CD8-positive, alpha-beta memory T cell (primary cell): ENCODE data around the gene USP9Y. TPM values are rescaled to one million over a fixed set of nuclear protein-coding genes. Genes with fewer than 3 reads are reported as not detected.
A peak's percentile ranks its signal among the peaks of the same experiment; 100 is the strongest.
"Not testable (repeated sequence)": the region's sequence is repeated elsewhere in the genome, so short reads cannot be mapped to it uniquely, and the experiment has no call there.

Experiments used
- CTCF ChIA-PET: fragments of 350-600 bp; sonication (Branson Sonifier 250); formaldehyde crosslinking; loops from one replicate; lab custom pipeline; 2021; ENCODE audit warnings: antibody characterized with exemption; lab: Charles Lee
- POLR2A ChIA-PET: fragments of 350-600 bp; sonication (Branson Sonifier 250); formaldehyde crosslinking; loops from one replicate; lab custom pipeline; 2021; ENCODE audit warnings: antibody characterized with exemption; lab: Charles Lee
- DNase-seq, 5 donors: peaks; one replicate each; pipeline versions ENCODE4 v3.0.0 to v3.0.0-alpha.2; 2020 to 2022; ENCODE audit warnings: mixed read lengths in 1 of 5
- H3K27ac ChIP-seq: one replicate; pipeline ENCODE4 v1.7.0; 2013; ENCODE audit warnings: low read depth, mild to moderate bottlenecking, low read length, moderate library complexity
- H3K27me3 ChIP-seq: 2 replicates; pipeline ENCODE4 v1.7.0; 2013; ENCODE audit warnings: low read length, mild to moderate bottlenecking; ENCODE audit not compliant: insufficient read depth, poor library complexity, severe bottlenecking
- H3K36me3 ChIP-seq: 2 replicates; pipeline ENCODE4 v1.7.0; 2013; ENCODE audit warnings: mild to moderate bottlenecking, low read length, moderate library complexity; ENCODE audit not compliant: insufficient read depth
- H3K4me1 ChIP-seq: 2 replicates; pipeline ENCODE4 v1.7.0; 2013; ENCODE audit warnings: mild to moderate bottlenecking, low read length, moderate library complexity; ENCODE audit not compliant: insufficient read depth
- H3K4me3 ChIP-seq: 2 replicates; pipeline ENCODE4 v1.7.0; 2013; ENCODE audit warnings: mild to moderate bottlenecking, low read length
- H3K9me3 ChIP-seq: 2 replicates; pipeline ENCODE4 v1.7.0; 2013; ENCODE audit warnings: mild to moderate bottlenecking, low read length
- H3K27ac Mint-ChIP-seq, 8 donors: one replicate each; pipeline ENCODE4 v1.8.0; 2020 to 2021; ENCODE audit warnings: mixed read lengths in 8 of 8, mild to moderate bottlenecking in 6 of 8, inconsistent platforms in 3 of 8, moderate library complexity in 3 of 8
- H3K27me3 Mint-ChIP-seq, 2 donors: one replicate each; pipeline ENCODE4 v1.8.0; 2020 to 2021; ENCODE audit warnings: mixed read lengths in 2 of 2, mild to moderate bottlenecking in 1 of 2, moderate library complexity in 1 of 2
- H3K36me3 Mint-ChIP-seq, 3 donors: one replicate each; pipeline ENCODE4 v1.8.0; 2020 to 2021; ENCODE audit warnings: mixed read lengths in 3 of 3, inconsistent platforms in 1 of 3, mild to moderate bottlenecking in 1 of 3
- H3K4me1 Mint-ChIP-seq, 3 donors: one replicate each; pipeline ENCODE4 v1.8.0; 2020 to 2021; ENCODE audit warnings: mixed read lengths in 3 of 3, inconsistent platforms in 1 of 3, mild to moderate bottlenecking in 1 of 3
- H3K4me3 Mint-ChIP-seq, 7 donors: one replicate each; pipeline ENCODE4 v1.8.0; 2020 to 2021; ENCODE audit warnings: mixed read lengths in 7 of 7, mild to moderate bottlenecking in 6 of 7, moderate library complexity in 4 of 7, inconsistent platforms in 2 of 7
- H3K9me3 Mint-ChIP-seq, 5 donors: one replicate each; pipeline ENCODE4 v1.8.0; 2020 to 2022; ENCODE audit warnings: mixed read lengths in 5 of 5, mild to moderate bottlenecking in 3 of 5, moderate library complexity in 2 of 5, inconsistent platforms in 1 of 5
- polyA plus RNA-seq: library from polyadenylated mRNA; unstranded; fragments of 300-500 nt; fragmentation: Illumina TruSeq; gene quantifications from one replicate; pipeline ENCODE4 v1.2.3, GENCODE V29; 2021
- total RNA-seq, 2 experiments: library from RNA; stranded (reverse); gene quantifications; one replicate each; pipeline ENCODE4 v1.2.3, GENCODE V29; 2021

Gene USP9Y
- 10 to 100 TPM; 13.0 to 15.0 TPM for total RNA-seq
- polyA plus RNA-seq: not detected

DNA sequence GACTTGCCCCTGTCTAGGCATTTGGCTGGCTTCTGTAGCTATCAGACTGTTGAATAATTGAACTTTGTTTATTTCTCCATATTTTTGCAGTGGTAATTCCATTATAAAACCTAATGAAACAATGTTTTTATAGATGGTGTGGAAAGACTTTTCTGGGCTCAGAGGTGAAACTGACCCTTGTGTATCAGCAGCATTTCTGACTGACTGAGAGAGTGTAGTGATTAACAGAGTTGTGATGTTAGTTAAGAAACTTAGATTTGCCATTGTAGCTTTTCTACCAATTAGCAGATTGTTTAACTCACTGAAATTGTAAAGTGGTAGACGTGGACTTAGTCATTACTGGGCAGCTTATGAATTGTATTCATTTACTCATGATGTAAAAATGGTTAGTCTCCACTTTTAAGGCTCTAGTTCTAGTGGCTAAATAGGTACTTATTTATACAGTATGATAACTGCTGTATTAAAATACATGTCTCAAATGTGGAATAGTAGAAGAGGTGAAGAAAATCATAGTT lies at the start of gene USP9Y:
Gene USP9Y (plus strand): TSS at position 51 of the 515 bp plus-strand sequence. CDS start 8,217 bp downstream, outside the sequence.
- Histone ChIP-seq H3K9me3 (no peaks in the 10 kb centered on the region), H3K27me3 (no peaks in the 10 kb centered on the region), H3K27ac (no peak within 1 kb of the TSS), H3K36me3 (no peaks in the 10 kb centered on the region), H3K4me1 (no peaks in the 10 kb centered on the region), H3K4me3 (no peak within 1 kb of the TSS)
- POLR2A ChIA-PET: no interaction called here
- H3K27ac Mint-ChIP-seq: peak within 1 kb of the TSS in 1 of 8 donors; percentile 53
- no peak within 1 kb of the TSS for H3K4me3 Mint-ChIP-seq
- CTCF ChIA-PET: no interaction called here
- H3K9me3 Mint-ChIP-seq: no peaks in the 10 kb centered on the region
- H3K4me1 Mint-ChIP-seq: peaks cover 0 to 26% (median 0%) of the 10 kb centered on the region in 3 donors
- no peaks in the 10 kb centered on the region for H3K27me3 Mint-ChIP-seq
- no peak for DNase-seq
- H3K36me3 Mint-ChIP-seq: peaks cover 0 to 62% (median 0%) of the 10 kb centered on the region in 3 donors

DNA sequence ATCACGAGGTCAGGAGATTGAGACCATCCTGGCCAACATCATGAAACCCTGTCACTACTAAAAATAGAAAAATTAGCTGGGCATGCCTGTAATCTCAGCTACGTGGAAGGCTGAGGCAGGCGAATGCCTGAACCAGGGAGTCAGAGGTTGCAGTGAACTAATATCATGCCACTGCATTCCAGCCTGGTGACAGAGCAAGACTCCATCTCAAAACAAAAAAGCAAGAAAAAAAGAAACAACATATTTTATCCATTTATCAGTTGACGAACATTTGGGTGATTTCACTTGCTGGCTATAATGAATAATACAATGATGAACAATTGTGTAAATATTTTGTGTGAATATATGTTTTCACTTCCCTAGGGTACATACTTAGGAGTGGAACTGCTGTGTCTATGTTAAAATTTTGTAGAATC lies 49.4 kb upstream of the USP9Y start:
- CTCF ChIA-PET: no interaction called here
- no peaks in the 10 kb centered on the region for H3K4me1 ChIP-seq
- no peak overlapping the region for H3K4me3 Mint-ChIP-seq
- POLR2A ChIA-PET: no interaction called here
- H3K4me3 ChIP-seq: no peak overlapping the region
- no peaks in the 10 kb centered on the region for H3K36me3 Mint-ChIP-seq
- no peak for DNase-seq
- H3K9me3 ChIP-seq: no peaks in the 10 kb centered on the region
- H3K9me3 Mint-ChIP-seq: no peaks in the 10 kb centered on the region
- H3K27ac Mint-ChIP-seq: no peak overlapping the region
- H3K27me3 ChIP-seq: no peaks in the 10 kb centered on the region
- H3K27ac ChIP-seq: no peak overlapping the region
- no peaks in the 10 kb centered on the region for H3K27me3 Mint-ChIP-seq
- no peaks in the 10 kb centered on the region for H3K4me1 Mint-ChIP-seq
- no peaks in the 10 kb centered on the region for H3K36me3 ChIP-seq

DNA sequence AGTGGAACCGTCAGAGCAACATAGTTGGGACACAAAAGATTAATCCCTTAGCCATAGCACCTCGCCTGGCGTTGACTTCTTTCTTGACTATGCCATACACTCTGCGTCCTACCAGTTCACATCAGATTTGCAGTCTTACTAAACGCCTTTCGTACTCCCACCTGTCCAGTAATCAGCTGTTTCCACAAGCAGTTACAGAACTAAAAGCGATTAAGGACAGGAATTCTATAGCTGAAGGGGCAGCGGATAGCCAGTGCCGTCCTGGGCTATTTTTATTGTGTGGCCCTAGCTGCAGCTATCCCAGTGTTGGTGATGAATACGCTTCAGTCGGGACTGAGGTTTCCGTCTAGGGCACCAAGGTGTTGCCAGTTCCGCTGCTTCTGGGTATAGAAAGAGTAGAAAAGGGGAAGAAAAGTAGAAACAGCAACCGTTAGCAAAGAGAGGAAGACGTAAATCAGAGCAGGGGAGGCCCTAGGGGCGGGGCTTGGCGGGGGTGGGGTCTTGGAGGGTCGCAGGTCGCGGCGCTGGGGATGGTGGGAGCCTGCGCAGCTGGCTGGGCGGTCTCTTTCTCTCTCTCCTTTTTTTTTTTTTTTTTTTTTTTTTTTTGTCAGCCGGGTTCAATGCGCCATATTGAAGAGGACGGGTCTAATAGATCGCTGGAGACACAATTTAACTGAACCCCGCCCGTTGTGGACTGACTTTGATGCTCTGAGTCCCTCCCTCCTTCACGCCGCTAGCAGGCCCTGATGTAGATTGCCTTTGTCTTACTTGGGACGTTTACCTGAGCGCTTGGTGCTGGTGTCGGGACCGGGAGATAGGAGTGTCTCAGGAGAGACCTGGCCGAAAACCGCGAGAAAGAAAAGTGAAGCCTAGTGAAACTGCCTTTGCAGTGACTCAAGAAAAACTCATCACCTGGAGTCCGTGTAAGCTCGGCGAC lies 39.0 kb upstream of the USP9Y start:
- peak in 3 of 5 donors; percentile 71 to 88 (median 77) for DNase-seq
- H3K27ac ChIP-seq: peak overlapping the region; percentile 86
- H3K4me1 ChIP-seq: peaks cover 19% of the 10 kb centered on the region
- POLR2A ChIA-PET: interaction anchor here (0.6 to 1.4 kb wide), 8 partner anchors 9 to 1679 kb away, joined by 3 to 14 read pairs (median 4); partner anchors contain the start of gene UTY
- H3K27ac Mint-ChIP-seq: peak overlapping the region in 2 of 8 donors; percentile 93 to 98
- H3K4me3 ChIP-seq: peak overlapping the region; percentile 84
- H3K9me3 ChIP-seq: no peaks in the 10 kb centered on the region
- no peaks in the 10 kb centered on the region for H3K27me3 ChIP-seq
- no peaks in the 10 kb centered on the region for H3K9me3 Mint-ChIP-seq
- peak overlapping the region in 2 of 7 donors; percentile 93 to 99 for H3K4me3 Mint-ChIP-seq
- no peaks in the 10 kb centered on the region for H3K36me3 ChIP-seq
- peaks cover 0 to 37% (median 0%) of the 10 kb centered on the region in 3 donors for H3K36me3 Mint-ChIP-seq
- no peaks in the 10 kb centered on the region for H3K27me3 Mint-ChIP-seq
- H3K4me1 Mint-ChIP-seq: peaks cover 0 to 41% (median 0%) of the 10 kb centered on the region in 3 donors
- CTCF ChIA-PET: no interaction called here

DNA sequence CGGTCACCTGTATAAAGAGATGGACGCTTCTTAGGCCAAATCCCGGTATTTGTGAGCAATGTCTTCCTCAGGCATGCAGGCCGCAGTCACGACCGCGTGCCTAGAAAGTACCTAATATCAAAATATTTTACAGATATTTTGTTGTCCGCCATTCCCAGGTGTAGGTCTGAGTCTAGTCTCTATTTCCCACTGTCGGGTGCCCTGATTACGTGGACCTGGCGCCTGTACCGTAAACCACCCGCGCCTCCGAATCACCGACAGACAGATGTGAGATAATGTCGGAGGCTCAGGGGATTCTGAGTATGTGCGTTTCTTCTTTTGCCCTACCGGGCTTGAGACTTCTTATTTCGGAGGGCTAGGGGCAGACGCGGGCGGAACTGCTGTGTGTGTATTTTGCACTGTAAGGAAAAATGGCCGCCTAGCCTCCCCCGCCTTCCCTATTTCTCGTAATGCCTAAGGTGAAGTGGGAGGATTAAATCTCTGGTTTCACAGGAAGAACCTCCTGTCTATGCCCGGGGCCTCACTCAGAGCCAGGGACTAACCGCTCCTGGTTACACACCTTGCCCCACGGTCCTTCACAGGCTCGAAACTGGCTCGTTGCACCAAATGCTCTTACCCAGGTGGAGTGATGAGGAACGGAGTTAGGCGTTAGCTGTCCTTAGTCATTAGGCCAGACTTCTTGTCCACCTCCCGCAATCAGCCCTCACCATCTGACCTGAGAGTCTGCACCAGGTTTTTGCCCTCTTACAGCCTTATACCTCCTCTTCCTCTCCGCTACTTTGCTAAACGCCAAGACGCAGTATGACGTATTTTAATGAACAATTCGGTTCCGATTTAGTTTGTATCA lies 38.1 kb upstream of the USP9Y start:
- Histone ChIP-seq H3K27ac (peak overlapping the region; percentile 86), H3K36me3 (no peaks in the 10 kb centered on the region), H3K9me3 (no peaks in the 10 kb centered on the region), H3K4me3 (peak overlapping the region; percentile 76), H3K4me1 (peaks cover 19% of the 10 kb centered on the region), H3K27me3 (no peaks in the 10 kb centered on the region)
- ChIA-PET CTCF (no interaction called here), POLR2A (interaction anchor here (1.0 to 1.4 kb wide), 3 partner anchors 69 to 1678 kb away, joined by 3 to 5 read pairs (median 4); partner anchors contain the start of gene UTY)
- peaks cover 0 to 51% (median 0%) of the 10 kb centered on the region in 3 donors for H3K4me1 Mint-ChIP-seq
- peak overlapping the region in 2 of 7 donors; percentile 93 to 99 for H3K4me3 Mint-ChIP-seq
- peak in 3 of 5 donors; percentile 16 to 62 (median 28) for DNase-seq
- H3K27ac Mint-ChIP-seq: peak overlapping the region in 2 of 8 donors; percentile 93 to 98
- no peaks in the 10 kb centered on the region for H3K27me3 Mint-ChIP-seq
- peaks cover 0 to 44% (median 0%) of the 10 kb centered on the region in 3 donors for H3K36me3 Mint-ChIP-seq
- H3K9me3 Mint-ChIP-seq: no peaks in the 10 kb centered on the region

- Mint-ChIP-seq H3K36me3 (peaks cover 0 to 52% (median 0%) of the 10 kb centered on the region in 3 donors), H3K4me1 (peaks cover 0 to 59% (median 0%) of the 10 kb centered on the region in 3 donors), H3K4me3 (peak overlapping the region in 2 of 7 donors; percentile 93 to 99), H3K27ac (peak overlapping the region in 2 of 8 donors; percentile 93 to 98)
- CTCF ChIA-PET, POLR2A ChIA-PET, H3K27me3 ChIP-seq, DNase-seq, H3K27me3 Mint-ChIP-seq, H3K9me3 ChIP-seq, H3K9me3 Mint-ChIP-seq, H3K36me3 ChIP-seq: not testable (repeated sequence)
- peak overlapping the region; percentile 45 for H3K4me3 ChIP-seq
- H3K4me1 ChIP-seq: peaks cover 19% of the 10 kb centered on the region
- peak overlapping the region; percentile 86 for H3K27ac ChIP-seq
These were observed 37.2 kb upstream of the USP9Y start for GRCh38 chrY:12663845-12664244.

DNA sequence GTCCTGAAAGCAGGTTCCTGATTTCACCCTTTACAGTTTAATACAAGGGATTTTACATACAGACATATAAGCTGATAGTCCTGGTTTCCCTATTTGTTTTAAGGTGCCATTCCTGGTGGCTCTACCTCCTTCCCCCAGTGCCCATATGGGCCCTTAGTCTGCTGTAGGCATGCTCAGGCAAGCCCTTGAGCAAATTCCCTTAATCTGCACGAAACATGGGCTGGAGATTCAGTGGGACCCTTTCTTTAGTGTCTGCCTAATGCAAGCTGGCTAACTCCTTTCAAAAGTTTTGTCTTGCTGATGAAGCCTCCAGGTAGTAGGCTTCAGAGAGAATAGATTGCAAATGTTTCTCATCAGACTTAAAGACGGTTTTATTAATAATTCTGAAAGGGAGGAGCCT lies 22.9 kb upstream of the USP9Y start:
- no peaks in the 10 kb centered on the region for H3K27me3 ChIP-seq
- no peak overlapping the region for H3K4me3 Mint-ChIP-seq
- peaks cover 7% of the 10 kb centered on the region for H3K4me1 ChIP-seq
- no peaks in the 10 kb centered on the region for H3K9me3 Mint-ChIP-seq
- no peak overlapping the region for H3K4me3 ChIP-seq
- H3K36me3 ChIP-seq: no peaks in the 10 kb centered on the region
- H3K4me1 Mint-ChIP-seq: peaks cover 0 to 57% (median 0%) of the 10 kb centered on the region in 3 donors
- CTCF ChIA-PET: no interaction called here
- POLR2A ChIA-PET: no interaction called here
- H3K27ac Mint-ChIP-seq: peak overlapping the region in 1 of 8 donors; percentile 54
- no peaks in the 10 kb centered on the region for H3K9me3 ChIP-seq
- H3K27ac ChIP-seq: no peak overlapping the region
- no peaks in the 10 kb centered on the region for H3K27me3 Mint-ChIP-seq
- no peak for DNase-seq
- H3K36me3 Mint-ChIP-seq: peaks cover 0 to 23% (median 0%) of the 10 kb centered on the region in 3 donors

GRCh38 chrY:12681535-12681934 lies 19.5 kb upstream of the USP9Y start:
- Mint-ChIP-seq H3K36me3 (peaks cover 0 to 26% (median 0%) of the 10 kb centered on the region in 3 donors), H3K4me1 (peaks cover 0 to 61% (median 0%) of the 10 kb centered on the region in 3 donors), H3K9me3 (no peaks in the 10 kb centered on the region), H3K27me3 (no peaks in the 10 kb centered on the region), H3K4me3 (peak overlapping the region in 1 of 7 donors; percentile 17), H3K27ac (peak overlapping the region in 1 of 8 donors; percentile 43)
- no peaks in the 10 kb centered on the region for H3K9me3 ChIP-seq
- H3K4me3 ChIP-seq: no peak overlapping the region
- ChIA-PET CTCF (no interaction called here), POLR2A (no interaction called here)
- no peak for DNase-seq
- H3K36me3 ChIP-seq: no peaks in the 10 kb centered on the region
- H3K4me1 ChIP-seq: peaks cover 7% of the 10 kb centered on the region
- H3K27me3 ChIP-seq: no peaks in the 10 kb centered on the region
- H3K27ac ChIP-seq: no peak overlapping the region
